A673 (cell line): ENCODE measurements around the gene SRL.

ENCODE experiments used
- EZH2 ChIP-seq: fragments of 200-600 bp; sonication (generic); IDR thresholded peaks from 2 replicates; pipeline ENCODE4 v1.6.1; 2017; ENCODE audit warnings: borderline replicate concordance, low read depth, mild to moderate bottlenecking, mixed read lengths, antibody characterized with exemption, low read length; ENCODE audit not compliant: poor library complexity, severe bottlenecking
- TF ChIP-seq, protein P1 (sequence below): fragments of 300-800, 200-600 bp; sonication (generic); conservative IDR thresholded peaks from 2 replicates; pipeline ENCODE4 v1.5.1; 2017; ENCODE audit warnings: low read depth, mild to moderate bottlenecking, antibody characterized with exemption, low read length, moderate library complexity, mixed read lengths

DNA sequence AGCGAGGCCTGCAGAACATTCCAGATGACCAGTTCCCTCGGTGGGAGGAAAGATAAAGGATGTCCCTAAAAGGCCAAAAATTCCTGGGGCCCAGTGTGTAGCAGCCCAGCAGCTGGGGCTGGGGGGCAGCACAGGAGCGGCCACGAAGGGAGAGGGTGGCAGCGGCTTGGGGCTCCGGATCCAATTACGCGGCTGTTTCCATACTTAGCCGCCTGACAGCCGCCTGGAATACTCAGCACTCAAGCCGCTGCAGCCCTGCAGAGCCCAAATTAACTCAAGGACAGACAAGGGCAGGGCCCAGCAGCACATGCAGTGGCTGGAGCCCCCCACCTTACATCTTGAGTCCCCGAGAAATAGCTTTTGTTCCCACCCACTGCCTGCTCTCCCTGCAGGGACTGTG lies 1.3 kb downstream of the SRL start:
- TF ChIP-seq, protein P1, sequence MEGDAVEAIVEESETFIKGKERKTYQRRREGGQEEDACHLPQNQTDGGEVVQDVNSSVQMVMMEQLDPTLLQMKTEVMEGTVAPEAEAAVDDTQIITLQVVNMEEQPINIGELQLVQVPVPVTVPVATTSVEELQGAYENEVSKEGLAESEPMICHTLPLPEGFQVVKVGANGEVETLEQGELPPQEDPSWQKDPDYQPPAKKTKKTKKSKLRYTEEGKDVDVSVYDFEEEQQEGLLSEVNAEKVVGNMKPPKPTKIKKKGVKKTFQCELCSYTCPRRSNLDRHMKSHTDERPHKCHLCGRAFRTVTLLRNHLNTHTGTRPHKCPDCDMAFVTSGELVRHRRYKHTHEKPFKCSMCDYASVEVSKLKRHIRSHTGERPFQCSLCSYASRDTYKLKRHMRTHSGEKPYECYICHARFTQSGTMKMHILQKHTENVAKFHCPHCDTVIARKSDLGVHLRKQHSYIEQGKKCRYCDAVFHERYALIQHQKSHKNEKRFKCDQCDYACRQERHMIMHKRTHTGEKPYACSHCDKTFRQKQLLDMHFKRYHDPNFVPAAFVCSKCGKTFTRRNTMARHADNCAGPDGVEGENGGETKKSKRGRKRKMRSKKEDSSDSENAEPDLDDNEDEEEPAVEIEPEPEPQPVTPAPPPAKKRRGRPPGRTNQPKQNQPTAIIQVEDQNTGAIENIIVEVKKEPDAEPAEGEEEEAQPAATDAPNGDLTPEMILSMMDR: no peak
- no peak for TF ChIP-seq EZH2
